Activated CD4-positive, alpha-beta T cell treated with anti-CD3 and anti-CD28 coated beads for 1 hour (primary cell): ENCODE data around the gene PROM1.

Source experiments
- DNase-seq: peaks from one replicate; pipeline ENCODE4 v3.0.0-alpha.2; 2020

PROM1 gene

DNA sequence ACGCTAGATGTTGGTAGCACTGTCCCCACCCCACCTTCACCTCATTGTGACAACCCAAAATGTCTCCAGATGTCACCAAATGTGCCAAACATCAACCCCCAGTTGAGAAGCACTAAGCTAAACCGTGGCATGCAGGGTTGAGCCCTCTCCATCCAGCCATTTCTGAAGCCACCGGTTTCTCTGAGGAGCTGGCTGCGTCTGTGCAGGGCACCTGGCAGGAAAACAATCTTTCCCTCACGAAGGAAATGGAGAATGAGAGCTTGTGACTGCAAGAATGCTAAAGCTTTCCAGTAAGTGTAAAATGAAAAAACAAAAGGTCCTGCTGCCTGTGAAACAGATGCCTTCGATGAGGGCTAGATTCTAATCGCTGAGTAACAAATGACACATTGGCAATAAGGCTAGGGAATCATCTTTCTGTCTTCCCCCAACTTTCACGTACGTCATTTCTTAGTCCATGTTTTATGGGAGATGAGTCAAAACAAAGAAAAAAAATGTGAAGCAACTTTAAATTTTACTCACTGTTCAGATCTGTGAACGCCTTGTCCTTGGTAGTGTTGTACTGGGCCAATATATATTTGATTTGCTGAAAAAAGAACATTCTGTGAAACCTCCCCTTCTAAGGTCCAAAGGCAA lies 59.9 kb downstream of the PROM1 start:
- no peak for DNase-seq

DNA sequence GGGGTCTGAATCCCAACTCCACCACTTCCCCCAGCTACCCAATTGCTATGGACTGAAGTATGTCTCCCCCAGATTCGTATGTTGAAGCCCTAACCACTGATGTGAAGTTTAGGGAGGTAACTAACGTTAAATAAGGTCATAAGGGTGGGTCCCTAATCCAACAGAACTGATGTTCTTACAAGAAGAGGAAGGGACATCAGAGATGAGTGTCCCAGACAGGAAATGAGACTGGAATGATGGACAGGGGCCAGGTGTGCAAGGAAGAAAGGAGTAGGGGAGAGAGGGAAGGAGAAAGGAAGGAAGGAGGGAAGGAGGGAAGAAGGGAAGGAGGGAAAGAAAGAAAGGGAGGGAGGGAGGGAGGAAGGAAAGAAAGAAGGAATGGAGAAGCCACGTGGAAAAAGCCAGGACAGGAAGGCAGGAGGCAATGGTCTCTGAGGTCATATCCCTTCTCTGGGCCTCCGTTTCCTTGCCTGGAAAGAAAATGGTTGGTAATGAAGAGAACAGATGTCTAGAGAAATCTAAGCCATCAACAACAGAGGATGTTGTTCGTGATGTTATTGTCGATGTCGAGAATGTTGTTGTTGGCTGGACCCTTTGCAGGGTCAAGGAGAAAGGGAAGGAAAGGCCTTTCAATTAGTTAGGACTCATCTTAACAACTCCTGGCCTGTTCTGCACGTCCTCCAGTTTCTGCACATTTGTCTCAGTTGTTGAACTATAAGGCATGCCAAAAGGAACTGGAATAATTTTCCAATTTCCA lies 61.8 kb downstream of the PROM1 start:
- no peak for DNase-seq

DNA sequence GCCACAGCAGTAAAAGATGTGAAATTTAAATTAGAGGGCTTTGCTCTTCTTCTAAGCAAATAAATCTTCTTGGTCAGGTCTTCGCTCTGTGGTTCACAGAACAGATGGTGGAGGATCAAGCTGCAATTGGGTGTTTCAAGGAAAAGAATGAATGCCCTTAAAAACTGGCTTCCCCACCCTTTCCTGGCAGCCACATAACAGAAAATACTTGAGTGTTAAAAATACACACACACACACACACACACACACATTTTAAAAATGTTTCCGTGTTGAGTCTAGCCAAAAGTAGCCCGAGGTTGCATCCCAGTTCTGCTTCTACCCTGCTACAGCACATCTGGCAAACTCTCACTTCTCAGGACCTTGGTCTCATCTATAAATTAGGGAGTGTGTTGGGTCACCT lies 64.2 kb downstream of the PROM1 start:
- no peak for DNase-seq

DNA sequence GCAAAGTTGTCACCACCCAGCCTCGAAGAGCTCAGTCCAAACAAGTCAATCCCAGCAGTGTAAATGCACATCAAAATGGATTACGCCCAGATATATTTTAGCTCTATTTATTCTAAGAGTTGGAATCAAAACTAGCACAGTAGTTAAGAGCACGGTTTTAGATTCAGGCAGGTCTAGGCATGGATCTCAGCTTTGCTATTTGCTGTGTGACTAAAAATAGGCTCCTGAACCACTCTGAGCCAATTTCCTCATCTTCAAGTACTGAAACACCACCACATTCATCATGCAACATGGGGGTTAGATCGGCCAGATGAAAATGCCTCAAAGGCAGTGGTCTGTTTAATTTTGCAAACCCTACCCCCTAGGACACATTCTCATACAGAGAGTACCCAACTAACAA lies 65.0 kb downstream of the PROM1 start:
- DNase-seq: no peak

DNA sequence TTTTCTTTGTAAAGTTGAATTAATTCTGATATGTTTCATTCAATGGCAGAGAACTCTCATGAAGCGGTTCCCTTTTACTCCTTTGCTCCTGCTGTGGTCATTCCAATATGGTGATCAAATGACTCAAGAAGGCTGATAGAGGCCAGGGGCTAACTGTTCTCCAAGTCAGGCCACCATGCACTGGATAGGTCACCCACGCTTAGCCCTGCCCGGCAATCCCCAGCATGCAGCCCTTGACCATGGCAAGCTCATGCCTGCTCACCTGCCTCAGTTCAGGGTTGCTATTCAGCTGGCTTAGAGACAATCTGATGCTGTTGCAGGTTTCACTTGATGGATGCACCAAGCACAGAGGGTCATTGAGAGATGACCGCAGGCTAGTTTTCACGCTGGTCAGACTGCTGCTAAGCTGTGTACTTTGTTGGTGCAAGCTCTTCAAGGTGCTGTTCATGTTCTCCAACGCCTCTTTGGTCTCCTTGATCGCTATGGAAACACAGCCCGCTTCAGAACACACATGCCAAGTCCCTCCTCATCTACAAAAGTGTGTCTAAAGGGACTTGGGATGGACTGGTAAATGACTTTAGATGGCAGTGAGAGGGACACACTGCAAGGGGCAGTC lies 65.7 kb downstream of the PROM1 start:
- no peak for DNase-seq

DNA sequence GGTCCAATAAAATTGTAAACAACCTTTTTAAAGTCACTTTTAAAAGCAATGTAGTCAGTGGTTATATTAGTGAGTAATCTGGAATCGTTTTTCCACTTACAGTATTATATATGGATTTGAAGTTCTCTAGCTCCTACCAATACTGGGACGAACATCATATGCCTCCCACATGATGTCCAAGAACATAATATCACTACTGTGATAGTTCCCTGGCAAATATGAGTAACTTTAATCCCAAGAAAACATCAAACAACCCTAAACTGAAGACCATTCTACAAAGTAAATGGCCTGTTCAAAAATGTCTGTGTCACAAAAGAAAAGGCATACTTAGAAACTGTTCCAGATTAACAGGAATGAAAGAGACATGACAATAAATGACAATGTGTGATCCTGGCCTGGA lies 67.3 kb downstream of the PROM1 start:
- DNase-seq: no peak

DNA sequence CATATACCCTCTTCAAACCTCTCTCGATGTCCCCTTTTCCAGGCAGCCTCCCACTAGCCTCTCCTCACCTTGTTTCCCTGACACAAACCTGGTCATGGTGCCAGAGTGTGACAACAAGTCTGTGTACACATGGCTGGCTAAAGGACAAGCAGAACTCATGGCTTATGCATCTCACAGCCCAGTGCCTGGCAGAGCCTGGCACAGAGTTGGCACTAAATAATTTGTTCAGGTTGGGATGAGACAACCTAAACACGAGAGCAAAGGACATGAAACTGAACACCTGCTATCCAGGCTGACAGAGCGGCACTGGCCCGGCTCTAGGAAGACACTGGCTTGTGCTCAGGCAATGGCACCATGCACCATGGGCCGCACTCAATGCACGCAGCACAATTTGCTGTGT lies 72.7 kb downstream of the PROM1 start:
- DNase-seq: no peak

DNA sequence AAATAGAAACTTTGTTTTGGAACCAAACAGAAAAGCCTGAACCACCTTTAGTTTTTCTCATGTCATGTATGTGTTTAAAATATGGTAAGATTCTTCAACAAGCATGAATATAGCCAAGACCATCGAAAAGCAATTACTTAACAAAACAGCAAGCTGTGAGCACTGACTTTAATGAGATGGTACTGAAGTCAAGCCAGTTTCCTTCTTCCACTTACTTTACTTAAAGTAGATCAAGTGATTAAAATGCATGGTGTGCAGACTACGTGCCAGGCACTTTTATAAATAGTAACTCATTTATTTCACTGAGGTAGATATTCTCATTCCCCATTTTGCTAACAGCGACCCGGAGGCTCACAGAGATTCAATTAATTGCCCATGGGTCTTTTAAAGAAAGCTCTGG lies 74.7 kb downstream of the PROM1 start:
- DNase-seq: no peak

DNA sequence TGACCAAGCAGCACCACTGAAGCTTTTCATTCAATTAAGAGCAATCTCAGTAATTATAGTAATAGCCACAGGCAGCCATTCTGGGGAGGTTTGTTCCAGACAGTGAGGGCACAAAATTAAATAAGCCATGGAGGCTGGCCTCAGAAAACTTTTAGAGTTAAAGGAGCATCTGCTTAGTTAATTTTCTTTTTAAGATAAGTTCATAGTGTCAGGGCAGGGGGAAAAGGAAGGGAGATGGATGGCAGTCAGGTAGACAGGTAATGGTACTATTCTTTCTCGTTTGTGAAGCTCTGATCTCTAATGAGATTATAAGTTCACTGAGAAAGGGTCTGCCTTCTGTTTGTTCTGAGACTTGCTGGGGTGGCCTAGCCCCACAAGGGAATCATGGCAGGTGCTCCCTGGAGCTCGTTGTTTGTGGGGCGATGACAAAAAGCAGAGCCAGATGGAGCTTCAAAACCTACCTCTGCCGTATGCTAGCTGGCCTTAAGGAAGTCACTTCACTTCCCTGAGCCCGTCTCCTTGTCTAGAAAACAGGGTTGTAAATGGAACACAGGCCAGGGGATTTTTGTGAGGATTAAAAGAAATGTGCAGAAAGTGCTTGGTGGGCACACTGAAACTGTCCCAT lies 76.2 kb downstream of the PROM1 start:
- DNase-seq: no peak

DNA sequence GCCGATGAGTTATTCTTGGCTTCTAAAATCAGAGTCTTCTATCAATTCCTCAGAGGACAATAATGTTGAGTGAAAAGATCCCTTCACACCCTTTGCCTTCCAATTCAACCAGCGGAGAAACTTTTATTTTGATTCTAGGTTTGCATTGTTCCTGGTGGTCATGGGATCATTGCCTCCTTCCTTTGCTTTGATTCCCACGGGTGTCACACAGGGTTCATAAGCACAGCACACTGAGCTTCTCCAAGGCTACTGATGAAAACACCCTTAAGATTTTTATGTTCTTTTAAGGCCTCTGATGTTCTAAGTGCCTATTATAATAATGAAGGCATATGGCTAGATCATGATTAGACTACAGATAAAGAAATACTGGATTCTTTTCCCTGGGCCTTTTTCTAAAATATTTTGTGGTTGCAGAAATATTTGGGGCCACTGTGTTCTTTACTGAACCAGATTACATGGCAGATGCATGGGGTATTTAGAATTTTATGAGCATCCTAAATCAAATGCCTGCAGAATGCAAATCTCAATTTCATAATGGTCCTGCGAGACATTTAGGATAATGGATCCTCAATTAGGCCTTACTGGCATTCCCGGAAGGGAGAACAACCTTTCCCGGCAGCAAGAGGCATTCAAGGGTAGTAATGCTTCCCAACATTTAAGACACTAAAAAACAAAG lies 76.9 kb downstream of the PROM1 start:
- DNase-seq: no peak

DNA sequence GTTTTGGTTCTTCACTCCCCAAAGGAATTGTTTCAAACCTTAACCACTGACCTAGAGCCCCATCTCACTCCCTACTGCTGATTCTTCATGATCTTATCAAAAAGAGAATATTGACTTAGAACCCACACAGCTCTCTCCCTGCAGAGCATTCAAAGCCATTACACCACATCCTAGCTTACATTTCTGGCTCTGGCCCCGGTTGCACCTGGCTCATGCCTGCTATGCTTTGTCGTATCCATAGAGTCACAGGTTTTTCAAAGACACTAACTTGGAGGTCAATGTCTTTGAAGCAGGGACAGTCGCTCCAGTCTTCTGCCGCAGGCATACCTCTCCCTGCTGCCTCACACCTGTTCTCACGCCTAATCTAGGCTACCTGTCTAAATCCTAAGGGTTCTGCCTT lies 78.1 kb downstream of the PROM1 start:
- no peak for DNase-seq

DNA sequence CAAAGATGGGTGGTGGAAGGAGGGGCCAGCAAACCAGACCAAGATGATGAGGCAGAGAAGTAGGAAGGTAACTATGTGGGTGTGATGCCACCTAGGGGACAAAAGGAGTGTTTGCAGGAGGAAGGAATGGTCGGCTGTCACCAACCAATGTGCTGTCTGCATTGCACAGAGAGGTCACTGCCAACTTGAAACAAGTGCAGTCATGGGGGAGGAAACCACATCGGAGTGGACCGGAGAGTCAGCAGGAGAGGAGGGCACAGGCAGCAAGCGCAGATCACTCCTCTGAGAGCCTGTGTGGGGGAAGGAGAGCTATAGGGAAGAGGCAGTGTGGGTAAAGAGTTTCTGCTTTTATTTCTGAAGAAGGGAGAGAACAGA lies 82.4 kb downstream of the PROM1 start:
- peak; percentile 18 for DNase-seq

DNA sequence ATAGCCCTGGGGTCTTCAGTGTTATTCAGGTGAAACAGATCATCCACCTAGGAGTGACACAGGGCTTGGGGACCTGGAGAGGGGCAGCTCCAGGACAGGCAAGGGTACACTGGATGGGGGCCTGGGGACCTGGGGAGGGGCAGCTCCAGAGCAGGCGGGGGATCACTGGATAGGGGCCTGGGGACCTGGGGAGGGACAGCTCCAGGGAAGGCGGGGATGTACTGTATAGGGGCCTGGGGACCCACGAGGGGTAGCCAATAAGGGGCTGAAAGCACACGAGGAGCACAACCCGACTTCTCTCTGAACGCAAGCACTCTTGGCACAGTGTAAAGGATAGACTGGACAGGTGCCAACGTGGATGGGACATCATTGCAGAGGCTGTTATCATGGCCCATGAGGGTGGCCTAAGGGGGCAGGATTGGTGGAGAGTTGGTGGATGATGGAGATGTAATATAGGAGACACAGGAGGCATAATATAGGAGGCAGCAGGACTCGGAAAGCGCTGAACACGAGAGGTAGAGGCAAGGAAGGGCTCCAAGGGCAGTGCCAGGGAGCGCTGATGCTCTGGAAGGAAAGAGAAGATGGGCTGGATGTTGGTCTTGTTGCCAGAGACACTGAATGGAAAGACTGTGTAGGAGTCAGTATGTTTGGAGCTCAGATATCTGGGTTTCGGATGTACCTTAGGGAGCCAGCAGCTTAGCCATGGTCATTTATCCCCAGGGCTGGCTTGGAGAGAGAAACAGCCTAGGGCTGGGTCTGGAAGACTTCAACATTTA lies 82.9 kb downstream of the PROM1 start:
- no peak for DNase-seq

DNA sequence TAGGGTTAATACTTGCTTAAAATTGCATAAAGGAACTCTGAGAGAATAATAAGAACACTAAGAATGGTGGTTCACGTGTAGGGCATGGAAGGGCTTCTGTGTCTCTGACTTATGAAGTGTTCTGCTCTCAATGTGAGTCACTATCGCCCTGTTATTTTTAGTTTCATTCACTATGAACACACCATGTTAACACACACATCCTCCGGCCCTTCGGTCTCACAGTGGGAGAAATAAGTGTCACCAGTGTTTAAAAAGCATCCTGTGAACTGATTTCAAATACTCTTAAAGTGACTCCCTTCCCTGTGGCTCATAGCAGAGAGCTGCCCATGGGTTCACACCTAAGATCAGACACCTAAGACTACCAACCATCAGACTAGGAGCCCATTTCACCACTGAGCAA lies 87.0 kb downstream of the PROM1 start:
- no peak for DNase-seq

DNA sequence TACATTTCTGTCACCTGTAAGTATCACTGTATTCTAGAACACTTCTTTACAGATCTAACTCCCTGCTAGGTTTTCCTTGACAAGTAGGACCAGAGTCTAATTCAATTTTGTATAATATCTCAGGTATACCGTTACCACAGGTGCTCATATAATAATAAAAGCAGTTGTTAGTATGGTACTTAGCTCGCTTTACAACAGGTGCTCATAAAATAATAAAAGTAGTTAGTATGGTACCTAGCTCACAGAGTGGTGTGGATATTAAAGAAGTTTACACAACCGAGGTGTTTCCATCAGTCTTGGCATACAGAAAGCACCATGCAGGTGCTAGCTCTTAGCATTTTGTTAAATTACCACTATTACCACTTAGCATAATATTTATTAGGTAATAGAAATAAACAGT lies 88.0 kb downstream of the PROM1 start:
- DNase-seq: no peak

DNA sequence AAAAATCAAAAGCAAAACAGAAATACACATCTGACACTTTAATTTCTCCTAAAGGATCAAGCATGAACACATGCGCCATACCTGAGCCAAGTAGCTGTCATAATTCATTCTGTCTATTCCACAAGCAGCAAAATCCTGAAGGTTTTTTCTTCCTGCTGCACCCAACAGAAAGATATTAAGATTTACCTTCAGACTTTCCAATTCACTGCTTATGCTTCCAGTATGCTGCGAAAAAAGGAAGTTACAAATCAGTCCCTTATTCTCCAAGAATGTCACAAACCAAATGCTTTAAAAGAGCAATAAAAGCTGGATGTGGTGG lies 91.7 kb downstream of the PROM1 start:
- no peak for DNase-seq

DNA sequence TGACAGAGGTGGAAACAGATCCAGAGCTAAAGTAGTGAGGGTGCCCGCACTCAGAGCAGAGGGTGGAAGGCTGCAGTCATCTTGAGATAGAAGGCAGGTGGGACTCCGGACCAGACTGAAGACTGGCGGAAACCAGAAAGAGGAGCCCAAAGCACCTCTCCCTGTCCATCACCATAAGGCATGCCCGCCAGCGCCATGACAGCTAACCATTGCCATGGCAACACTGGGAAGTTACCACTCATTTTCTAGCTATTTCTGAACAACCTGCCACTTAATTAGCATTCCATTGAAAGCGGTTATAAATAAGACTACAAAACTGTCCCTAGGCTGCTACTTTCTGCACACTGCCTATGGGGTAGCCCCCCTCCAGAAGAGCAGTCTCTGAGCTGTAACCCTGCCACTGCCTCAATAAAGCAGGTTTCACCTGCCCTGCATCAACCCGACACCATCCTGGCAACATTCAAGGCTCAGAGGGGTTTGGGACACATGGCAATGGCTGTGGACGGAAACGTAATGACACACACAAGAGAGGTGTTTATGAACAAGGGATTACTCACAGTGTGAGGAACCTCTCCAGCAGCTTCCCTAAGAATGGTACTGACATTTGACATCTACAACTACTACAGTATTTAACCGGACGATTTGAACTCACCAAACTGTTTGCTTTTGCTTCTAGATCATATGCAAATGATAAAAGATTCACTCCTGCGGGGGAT lies 93.1 kb downstream of the PROM1 start:
- DNase-seq: no peak

DNA sequence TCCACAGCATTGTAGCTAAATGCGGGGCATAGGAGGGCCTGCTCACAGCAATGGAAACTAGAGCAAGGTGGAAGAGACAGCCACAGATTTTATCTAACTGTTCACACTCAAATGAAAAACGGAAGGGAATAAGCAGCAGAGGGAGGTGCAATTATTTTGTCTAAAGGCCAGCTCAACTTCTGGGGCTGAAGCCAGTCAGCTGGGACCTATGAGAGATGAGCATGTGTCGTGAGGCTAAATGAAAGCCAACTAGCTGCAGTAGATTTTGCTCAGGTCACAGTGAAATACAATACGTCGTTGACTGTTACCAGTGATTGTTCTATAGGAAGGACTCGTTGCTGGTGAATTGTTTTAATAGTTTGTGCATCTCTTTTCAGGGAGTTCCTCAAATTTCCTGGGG lies 94.4 kb downstream of the PROM1 start:
- DNase-seq: no peak

DNA sequence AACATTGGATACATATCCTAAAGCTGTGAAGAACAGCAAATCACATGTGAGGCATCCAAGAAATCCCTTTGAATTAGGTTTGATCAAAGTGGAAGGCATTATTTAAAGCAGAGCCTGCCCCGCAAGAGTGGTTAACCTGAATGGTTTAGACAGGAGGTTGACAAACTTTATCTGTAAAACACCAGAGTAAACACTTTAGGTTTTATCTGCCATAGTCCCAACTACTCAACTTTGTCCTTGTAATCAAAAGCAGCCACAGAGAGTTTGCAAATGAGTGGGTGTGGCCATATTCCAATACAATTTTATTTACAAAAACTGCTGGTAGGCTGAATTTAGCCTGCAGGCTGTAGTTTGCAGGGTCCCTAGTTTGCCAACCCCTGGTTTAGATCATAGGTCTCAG lies 95.6 kb downstream of the PROM1 start:
- DNase-seq: no peak

DNA sequence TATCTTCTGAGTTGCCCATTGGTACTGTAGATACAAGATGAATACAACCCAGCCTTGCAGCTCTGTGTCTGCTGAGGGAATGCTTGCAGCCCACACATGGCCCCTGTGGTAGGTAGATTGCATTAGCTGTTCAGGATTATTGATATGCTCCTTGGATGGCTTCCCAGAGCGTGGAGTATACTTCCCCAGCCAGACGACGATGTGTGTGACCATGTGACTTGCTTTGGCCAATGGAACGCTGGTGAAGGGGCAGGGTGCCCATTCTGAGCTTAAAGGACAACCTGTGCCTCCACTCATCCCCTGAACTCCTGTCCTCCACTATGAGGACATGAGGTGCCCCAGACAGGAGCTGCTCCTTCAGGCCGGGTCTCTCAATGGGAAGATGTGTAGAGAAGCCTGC lies 96.9 kb downstream of the PROM1 start:
- DNase-seq: no peak

DNA sequence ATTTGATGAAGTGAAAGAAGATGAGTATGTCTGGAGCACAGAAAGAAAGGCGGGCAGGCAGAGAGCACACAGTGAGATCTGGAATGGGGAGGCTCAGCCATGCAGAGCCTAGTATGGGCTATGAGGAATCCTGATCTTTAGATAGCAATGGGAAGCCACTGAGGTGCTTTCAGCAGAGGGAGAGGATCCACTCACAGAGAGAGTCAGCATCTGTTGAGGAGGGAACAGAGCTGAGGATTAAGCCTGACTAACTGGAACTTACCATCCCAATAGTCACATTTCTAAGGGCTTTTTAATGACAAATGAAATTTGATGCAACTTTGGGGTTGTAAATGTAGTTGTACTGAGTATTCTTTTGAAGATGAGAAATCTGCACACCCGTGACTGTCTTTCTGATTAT lies 100.2 kb downstream of the PROM1 start:
- no peak for DNase-seq

DNA sequence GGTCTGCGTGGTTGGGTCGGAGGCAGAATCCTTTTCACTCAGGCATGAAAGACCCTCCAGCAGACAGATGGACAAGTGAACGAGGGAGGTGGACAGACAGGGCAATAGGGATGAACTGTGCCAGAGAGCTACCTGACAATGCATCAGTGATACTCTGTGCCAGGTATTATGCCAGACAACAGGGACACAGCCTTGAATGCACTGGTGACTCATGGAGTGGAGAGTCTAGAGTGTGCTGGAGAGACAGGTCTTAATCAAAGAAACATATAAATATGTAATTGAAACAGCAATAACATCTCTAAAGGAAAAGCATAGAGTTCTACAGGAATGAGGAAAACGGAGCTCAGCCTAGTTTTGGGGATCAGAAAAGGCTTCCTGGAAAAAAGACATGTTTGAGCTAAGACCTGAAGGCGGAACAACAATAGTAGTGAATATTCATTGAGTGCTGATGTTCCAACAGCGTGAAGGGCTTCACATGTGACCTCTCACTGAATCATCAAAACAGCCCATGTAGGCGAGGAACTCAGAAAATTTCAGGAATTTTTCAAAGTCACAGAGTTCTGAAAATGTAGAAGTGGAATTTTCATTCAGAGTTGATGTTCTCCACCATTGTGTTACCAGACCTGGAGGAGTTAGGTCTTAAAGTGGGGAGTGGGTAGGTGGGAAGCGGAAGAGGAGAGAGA lies 100.8 kb downstream of the PROM1 start:
- DNase-seq: no peak
